Activated CD8-positive, alpha-beta memory T cell treated with anti-CD3 and anti-CD28 coated beads for 1 hour (primary cell): ENCODE results near the gene TMEM30A.
A peak's percentile ranks its signal among the peaks of the same experiment; 100 is the strongest.

Experiments
- DNase-seq, 2 donors: peaks; one replicate each; pipeline ENCODE4 v3.0.0-alpha.2; 2020; ENCODE audit warnings: low read depth in 1 of 2; ENCODE audit errors: extremely low read depth in 1 of 2

Gene TMEM30A

GRCh38 chr6:75220357-75220756 lies 64.2 kb downstream of the TMEM30A start:
- no peak for DNase-seq

DNA sequence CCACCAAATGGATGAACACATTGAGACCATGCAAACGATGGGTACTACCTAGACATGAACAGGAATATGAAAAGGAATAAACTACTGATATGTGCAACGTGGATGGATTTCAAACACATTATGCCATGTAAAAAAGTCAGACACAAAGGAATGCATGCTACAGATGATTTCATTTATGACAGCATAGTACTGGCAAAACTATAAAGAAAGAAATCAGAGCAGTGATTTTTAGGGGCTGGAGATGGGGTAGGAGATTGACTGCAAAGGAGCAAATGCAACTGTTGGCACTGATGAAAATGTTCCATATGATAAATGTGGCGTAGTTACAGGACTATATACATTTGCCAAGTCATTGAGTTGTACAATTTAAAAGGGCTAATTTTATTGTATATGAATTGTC lies 65.3 kb downstream of the TMEM30A start:
- DNase-seq = no peak

DNA sequence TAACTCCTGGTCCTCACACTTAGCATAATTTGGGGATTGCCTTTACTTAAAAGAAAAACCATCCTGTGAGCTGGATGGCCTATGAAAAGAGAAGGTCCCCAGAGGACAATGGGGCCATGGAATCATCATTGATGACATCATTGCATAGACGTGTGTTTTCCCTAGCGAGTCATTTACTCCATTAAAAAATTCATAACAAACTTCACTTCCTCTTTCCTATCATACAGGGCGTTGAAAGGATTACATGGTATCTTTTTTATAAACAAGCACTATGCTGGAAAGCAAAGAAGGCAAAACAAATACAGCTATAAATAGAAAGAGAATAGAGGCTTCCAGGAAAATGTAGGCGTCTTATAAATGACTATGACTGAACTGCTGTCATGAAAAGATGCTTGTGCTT lies 67.4 kb downstream of the TMEM30A start:
- no peak for DNase-seq

DNA sequence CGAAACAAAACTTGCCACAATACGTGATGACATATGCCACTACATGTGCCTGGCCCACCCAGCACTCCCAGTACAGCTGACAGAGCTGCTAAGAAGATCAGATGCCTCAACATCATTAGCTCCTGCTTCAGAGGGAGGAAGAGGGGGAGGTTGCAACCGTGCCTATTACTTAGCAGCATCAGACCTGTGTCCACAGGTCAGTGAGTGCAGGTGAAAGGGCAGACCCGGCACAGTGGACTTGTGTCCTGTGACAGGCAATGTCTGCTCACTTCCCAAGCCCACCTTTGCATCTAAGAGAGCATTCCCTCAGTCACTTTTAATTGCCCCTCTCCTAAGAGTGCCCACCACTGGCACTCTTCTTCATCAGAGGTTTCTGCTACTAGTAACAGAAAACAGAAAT lies 69.3 kb downstream of the TMEM30A start:
- DNase-seq = no peak

DNA sequence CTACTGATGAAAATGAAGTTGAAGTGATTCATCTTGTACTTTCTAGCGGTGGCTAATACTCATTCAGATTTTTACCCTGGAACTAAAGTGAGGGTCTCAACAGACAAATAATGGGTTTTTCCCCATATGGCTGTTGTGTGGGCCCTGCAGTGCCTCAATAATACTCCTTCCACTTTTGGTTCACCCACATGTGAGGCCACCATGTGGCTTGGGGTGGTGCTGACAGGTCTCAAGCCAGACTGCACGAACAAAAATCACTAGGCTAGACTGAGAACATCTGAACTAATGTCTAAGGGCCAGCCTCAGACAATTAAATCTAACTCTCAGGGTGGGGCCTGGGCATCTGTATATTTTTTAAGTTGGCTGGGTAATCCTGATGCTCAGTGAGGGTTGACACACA lies 70.9 kb downstream of the TMEM30A start:
- no peak for DNase-seq

- no peak for DNase-seq
Measured at GRCh38 chr6:75213112-75213511, 71.5 kb downstream of the TMEM30A start.

DNA sequence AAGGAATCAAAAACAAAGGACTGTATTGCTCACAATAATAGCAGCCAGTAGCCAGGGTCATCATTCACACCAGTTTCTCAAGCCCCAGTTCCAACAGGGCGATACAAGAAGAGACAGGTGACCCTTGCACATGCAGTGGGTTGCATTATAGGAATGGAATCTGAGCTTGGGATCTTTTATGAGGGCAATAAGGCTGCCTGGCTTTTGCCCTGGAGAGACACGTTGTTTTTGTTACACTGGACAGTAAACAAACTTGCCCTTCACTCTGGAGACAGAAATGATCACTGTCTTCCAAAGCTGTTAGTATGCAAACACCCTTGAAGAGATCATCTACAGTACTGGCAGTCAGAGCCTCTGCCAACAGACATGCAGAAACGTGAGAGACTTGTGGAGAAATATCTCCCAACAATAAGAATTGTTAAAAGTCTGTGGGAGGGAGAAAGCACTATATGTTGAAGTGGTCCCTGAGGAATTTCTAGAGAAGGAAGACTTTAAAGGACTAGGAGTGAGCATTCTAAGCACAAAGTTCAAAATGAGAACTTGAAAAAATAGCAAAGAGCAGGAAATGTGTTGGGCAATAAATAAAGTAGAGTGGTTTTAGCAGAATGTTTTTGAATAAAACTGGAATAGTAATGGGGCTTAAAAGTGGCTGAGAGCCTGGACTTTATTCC lies 72.5 kb downstream of the TMEM30A start:
- DNase-seq = no peak

- peak in 1 of 2 donors; percentile 15 for DNase-seq
Measured at GRCh38 chr6:75210885-75211739, 73.5 kb downstream of the TMEM30A start.

GRCh38 chr6:75209184-75209723 lies 75.3 kb downstream of the TMEM30A start:
- DNase-seq = no peak

- DNase-seq = peak; percentile 52 to 67
Measured at GRCh38 chr6:75208298-75209183, 76.1 kb downstream of the TMEM30A start.

- no peak for DNase-seq
Measured at GRCh38 chr6:75206576-75207342, 77.8 kb downstream of the TMEM30A start.

- no peak for DNase-seq
Measured at GRCh38 chr6:75205776-75206575, 78.6 kb downstream of the TMEM30A start, which contains the start of gene COL12A1. TSS of gene COL12A1 (minus strand) at chr6:75206053. CDS start at chr6:75202792, 3,261 bp downstream.

- no peak for DNase-seq
Measured at GRCh38 chr6:75204959-75205775, 79.4 kb downstream of the TMEM30A start.

DNA sequence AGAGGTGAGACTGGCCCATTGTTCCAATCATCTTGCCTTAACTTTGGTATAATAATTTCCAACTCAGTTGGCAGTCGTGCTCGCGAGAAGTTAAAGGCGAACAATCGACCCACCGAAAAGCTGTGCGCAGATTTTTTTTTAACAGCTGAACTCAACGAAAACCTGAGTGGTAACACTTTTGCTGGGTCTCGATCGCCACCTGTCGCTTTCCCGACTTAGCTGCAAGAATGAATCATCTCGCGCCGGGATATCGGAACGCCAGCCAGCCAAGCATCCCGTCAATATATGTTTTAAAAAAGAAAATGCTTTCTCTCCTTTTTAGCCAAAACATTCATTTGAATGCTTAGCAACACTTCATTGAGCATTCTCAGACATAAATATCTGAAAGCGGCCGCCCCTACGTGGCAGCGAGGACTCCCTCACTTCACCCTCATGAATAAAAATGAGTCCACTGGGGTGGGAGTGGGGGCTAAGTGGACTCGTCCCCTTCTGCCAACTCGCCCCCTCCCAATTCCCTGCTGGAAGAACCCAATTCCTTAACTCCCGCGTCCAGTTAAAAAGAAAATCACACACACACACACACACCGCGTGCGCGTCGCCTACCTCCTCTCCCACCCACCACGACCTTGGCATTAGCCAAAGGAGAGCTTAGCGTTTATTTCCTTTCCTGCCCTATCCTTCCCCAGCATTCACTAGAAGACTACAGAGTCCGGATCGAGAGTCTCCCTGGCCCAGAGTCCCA lies 80.2 kb downstream of the TMEM30A start:
- no peak for DNase-seq

- no peak for DNase-seq
Measured at GRCh38 chr6:75203721-75204120, 80.9 kb downstream of the TMEM30A start.
